ENCODE measurements around the gene CFAP97D2.
"Not testable (repeated sequence)": the region's sequence is repeated elsewhere in the genome, so short reads cannot be mapped to it uniquely, and the experiment has no call there.

Gene CFAP97D2

GRCh38 chr13:114158869-114159666 lies 20.0 kb upstream of the CFAP97D2 start:
- not testable (repeated sequence) for DNase-seq (ENCODE audit: low spot score)

GRCh38 chr13:114161028-114161556 lies 18.0 kb upstream of the CFAP97D2 start:
- DNase-seq (ENCODE audit: low spot score), result peak; percentile 89

- peak; percentile 74 for DNase-seq (ENCODE audit: low spot score)
Observed at GRCh38 chr13:114161644-114162532, 17.2 kb upstream of the CFAP97D2 start.

GRCh38 chr13:114162533-114162922 lies 16.5 kb upstream of the CFAP97D2 start:
- DNase-seq (ENCODE audit: low spot score), result no peak

- no peak for DNase-seq (ENCODE audit: low spot score)
Observed at GRCh38 chr13:114164053-114164452, 15.0 kb upstream of the CFAP97D2 start.

- DNase-seq (ENCODE audit: low spot score), result no peak
Observed at GRCh38 chr13:114164681-114165429, 14.2 kb upstream of the CFAP97D2 start.

- DNase-seq (ENCODE audit: low spot score), result no peak
Observed at GRCh38 chr13:114166381-114167131, 12.5 kb upstream of the CFAP97D2 start.

GRCh38 chr13:114167426-114167825 lies 11.6 kb upstream of the CFAP97D2 start:
- no peak for DNase-seq (ENCODE audit: low spot score)

GRCh38 chr13:114167885-114168284 lies 11.2 kb upstream of the CFAP97D2 start:
- DNase-seq (ENCODE audit: low spot score), result no peak

GRCh38 chr13:114173272-114173671 lies 5.8 kb upstream of the CFAP97D2 start:
- no peak for DNase-seq (ENCODE audit: low spot score)

GRCh38 chr13:114173745-114174144 lies 5.3 kb upstream of the CFAP97D2 start:
- no peak for DNase-seq (ENCODE audit: low spot score)

GRCh38 chr13:114174529-114174961 lies 4.5 kb upstream of the CFAP97D2 start:
- peak; percentile 46 for DNase-seq (ENCODE audit: low spot score)

- not testable (repeated sequence) for DNase-seq (ENCODE audit: low spot score)
Observed at GRCh38 chr13:114176359-114176902, 2.6 kb upstream of the CFAP97D2 start.

- DNase-seq (ENCODE audit: low spot score), result no peak
Observed at GRCh38 chr13:114177245-114178010, 1.6 kb upstream of the CFAP97D2 start.

- no peak for DNase-seq (ENCODE audit: low spot score)
Observed at GRCh38 chr13:114185182-114185971, 6.3 kb downstream of the CFAP97D2 start.

- DNase-seq (ENCODE audit: low spot score), result no peak
Observed at GRCh38 chr13:114194853-114195252, 15.8 kb downstream of the CFAP97D2 start.

GRCh38 chr13:114196629-114197028 lies 17.6 kb downstream of the CFAP97D2 start:
- DNase-seq (ENCODE audit: low spot score), result no peak

GRCh38 chr13:114198556-114198955 lies 19.5 kb downstream of the CFAP97D2 start:
- no peak for DNase-seq (ENCODE audit: low spot score)

GRCh38 chr13:114199526-114199925 lies 20.5 kb downstream of the CFAP97D2 start:
- not testable (repeated sequence) for DNase-seq (ENCODE audit: low spot score)

Measured in kidney capillary endothelial cell (primary cell).